ENCODE measurements around the gene PTPRZ1.

GRCh38 chr7:121874298-121874697 is 1.3 kb downstream of the PTPRZ1 start:
- TF ChIP-seq CTCF (conservative IDR thresholded peaks at IDR 0.05 in 1 of 2, IDR thresholded peaks at IDR 0.05 in 1 of 2; ENCODE audit: extremely low read depth in 1 of 2, insufficient read depth in 1 of 2, low read depth in 1 of 2, low read length in 2 of 2) (peak in 1 of 2 donors; percentile 1), EZH2 (IDR thresholded peaks at IDR 0.05; ENCODE audit: borderline replicate concordance, low read length) (no peak)

Measured in mammary epithelial cell (primary cell).